Measurements from ENCODE around the gene PRSS22. TPM values are rescaled to one million over a fixed set of nuclear protein-coding genes. Genes with fewer than 3 reads are reported as not detected.

The PRSS22 gene
- total RNA-seq, 6 experiments from 2014 or later = 0.18 to 2.1 (median 0.84) TPM; not detected in 1

DNA sequence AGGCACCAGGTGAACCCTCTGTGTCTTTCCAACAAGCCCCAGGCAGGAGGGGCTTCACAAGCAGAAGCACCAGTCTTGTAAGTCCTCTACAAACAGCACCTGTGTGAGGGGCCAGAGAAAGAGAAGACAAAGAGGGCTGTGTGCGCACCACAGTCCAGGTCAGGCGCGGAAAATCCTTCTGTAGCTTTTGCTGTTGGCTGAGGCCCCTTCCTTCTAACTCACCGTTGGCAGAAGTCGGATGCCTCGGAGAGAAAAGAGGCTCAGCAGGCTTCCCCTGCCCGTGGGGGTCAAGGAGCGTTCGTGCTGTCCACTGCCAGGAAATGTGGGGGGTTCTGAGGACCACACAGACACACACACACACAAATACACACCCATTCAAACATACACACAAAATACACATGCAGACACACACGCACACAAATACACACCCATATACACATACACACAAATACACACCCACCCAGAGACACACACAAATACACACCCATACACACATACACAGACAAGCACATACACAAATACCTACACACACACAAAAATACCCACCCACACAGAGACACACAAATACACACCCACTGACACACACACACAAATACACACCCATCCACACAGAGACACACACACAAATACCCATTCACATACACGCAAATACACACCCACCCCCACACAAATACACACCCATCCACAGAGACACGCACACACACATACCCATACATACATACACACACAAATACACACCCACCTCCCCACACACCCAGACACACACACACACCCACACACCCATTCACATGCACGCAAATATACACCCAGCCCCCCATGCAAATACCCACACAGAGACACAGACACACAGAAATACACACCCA, 21.1 kb downstream of the PRSS22 start:
- intact Hi-C loops (cut with DNase I) = no loop called here

DNA sequence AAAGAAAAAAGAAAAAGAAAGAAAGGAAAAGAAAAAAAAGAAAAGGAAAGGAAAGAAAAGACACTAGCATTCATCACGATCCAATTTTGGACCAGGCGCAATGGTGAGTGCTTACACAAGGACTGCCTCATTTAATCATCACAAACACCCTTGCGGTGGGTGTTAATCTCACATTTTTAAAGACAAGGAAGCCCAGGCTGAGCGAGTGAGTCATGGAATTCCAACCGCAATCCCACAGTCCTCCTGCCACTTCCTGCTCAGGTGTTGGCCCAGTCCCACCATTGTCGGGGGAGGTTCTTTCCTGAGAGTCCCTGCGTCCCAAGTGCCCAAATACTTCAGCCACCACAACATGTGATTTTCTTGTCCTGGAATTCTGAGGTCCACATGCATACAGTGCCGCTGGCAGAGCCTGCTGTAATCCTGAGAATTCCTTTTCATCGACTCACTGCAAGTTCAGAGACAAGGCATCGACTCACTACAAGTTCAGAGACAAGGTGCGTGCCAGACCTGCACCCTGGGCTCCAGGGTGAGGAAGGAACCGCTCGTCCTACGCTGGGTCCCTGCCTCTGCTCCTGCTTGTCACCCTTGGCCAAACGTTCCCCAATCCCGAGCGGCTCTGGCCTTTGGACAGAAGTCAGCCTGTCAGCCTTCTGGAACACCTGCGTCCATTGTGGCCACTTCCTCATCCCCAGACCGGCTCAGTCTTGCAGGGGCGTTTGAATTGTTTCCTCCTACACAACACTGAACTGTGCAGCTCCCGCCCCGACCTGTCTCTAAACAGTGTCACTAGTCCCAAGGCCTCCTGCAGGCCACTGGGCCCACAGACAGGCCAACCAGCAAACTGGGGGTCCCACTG, 22.1 kb downstream of the PRSS22 start:
- no peak overlapping the region for H3K27ac ChIP-seq
- TF ChIP-seq, protein P1, sequence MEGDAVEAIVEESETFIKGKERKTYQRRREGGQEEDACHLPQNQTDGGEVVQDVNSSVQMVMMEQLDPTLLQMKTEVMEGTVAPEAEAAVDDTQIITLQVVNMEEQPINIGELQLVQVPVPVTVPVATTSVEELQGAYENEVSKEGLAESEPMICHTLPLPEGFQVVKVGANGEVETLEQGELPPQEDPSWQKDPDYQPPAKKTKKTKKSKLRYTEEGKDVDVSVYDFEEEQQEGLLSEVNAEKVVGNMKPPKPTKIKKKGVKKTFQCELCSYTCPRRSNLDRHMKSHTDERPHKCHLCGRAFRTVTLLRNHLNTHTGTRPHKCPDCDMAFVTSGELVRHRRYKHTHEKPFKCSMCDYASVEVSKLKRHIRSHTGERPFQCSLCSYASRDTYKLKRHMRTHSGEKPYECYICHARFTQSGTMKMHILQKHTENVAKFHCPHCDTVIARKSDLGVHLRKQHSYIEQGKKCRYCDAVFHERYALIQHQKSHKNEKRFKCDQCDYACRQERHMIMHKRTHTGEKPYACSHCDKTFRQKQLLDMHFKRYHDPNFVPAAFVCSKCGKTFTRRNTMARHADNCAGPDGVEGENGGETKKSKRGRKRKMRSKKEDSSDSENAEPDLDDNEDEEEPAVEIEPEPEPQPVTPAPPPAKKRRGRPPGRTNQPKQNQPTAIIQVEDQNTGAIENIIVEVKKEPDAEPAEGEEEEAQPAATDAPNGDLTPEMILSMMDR (IDR thresholded peaks at IDR 0.05) = no peak
- TF ChIP-seq POLR2A (IDR thresholded peaks at IDR 0.05) = no peak
- WGBS (ENCODE audit: insufficient coverage, low coverage, low lambda C conversion rate, missing lambda C conversion rate) = 25% methylated on average over 11 of the region's 22 CpGs
- intact Hi-C loops (cut with DNase I) = no loop called here
- H3K4me1 ChIP-seq = no peaks in the 10 kb centered on the region
- DNase-seq (peak in 1 of 3 donors; percentile 37), ATAC-seq (peak in 1 of 4 donors; percentile 30)
- no peaks in the 10 kb centered on the region for H3K27me3 ChIP-seq
- no peak overlapping the region for H3K4me3 ChIP-seq
- no peaks in the 10 kb centered on the region for H3K9me3 ChIP-seq
- H3K36me3 ChIP-seq = no peaks in the 10 kb centered on the region

More for the DNA sequence above, 21.1 kb downstream of the PRSS22 start:
- TF ChIP-seq, protein P1 (IDR thresholded peaks at IDR 0.05) = no peak
- no peak for TF ChIP-seq POLR2A (IDR thresholded peaks at IDR 0.05)
- WGBS (ENCODE audit: insufficient coverage, low coverage, low lambda C conversion rate, missing lambda C conversion rate) = 41% methylated on average over 4 of the region's 13 CpGs
- Histone ChIP-seq H3K27ac (no peak overlapping the region), H3K9me3 (no peaks in the 10 kb centered on the region), H3K27me3 (no peaks in the 10 kb centered on the region), H3K4me3 (no peak overlapping the region), H3K36me3 (no peaks in the 10 kb centered on the region), H3K4me1 (no peaks in the 10 kb centered on the region)
- DNase-seq (peak in 1 of 3 donors; percentile 14), ATAC-seq (no peak)

DNA sequence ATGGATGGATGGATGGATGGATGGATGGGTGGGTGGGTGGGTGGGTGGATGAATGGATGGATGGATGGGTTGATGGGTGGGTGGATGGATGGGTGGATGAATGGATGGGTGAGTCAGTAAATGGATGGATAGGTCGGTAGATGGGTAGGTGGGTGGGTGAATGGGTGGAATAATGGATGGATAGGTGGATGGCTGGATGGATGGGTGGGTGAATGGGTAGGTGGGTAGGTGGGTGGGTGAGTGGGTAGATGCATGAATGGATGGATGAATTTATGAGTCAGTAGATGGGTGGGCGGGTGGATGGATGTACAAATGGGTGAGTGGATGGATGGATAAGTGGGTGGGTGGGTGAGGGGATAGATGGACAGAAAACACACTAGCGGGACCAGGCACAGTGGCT, 23.0 kb downstream of the PRSS22 start:
- intact Hi-C loops (cut with DNase I) = no loop called here
- DNase-seq (no peak), ATAC-seq (no peak)
- Histone ChIP-seq H3K36me3 (no peaks in the 10 kb centered on the region), H3K4me1 (no peaks in the 10 kb centered on the region), H3K9me3 (no peaks in the 10 kb centered on the region), H3K4me3 (no peak overlapping the region), H3K27me3 (no peaks in the 10 kb centered on the region), H3K27ac (no peak overlapping the region)
- 47% methylated on average over 3 of the region's 3 CpGs for WGBS (ENCODE audit: insufficient coverage, low coverage, low lambda C conversion rate, missing lambda C conversion rate)
- TF ChIP-seq POLR2A (IDR thresholded peaks at IDR 0.05) = no peak
- TF ChIP-seq, protein P1 (IDR thresholded peaks at IDR 0.05) = no peak

DNA sequence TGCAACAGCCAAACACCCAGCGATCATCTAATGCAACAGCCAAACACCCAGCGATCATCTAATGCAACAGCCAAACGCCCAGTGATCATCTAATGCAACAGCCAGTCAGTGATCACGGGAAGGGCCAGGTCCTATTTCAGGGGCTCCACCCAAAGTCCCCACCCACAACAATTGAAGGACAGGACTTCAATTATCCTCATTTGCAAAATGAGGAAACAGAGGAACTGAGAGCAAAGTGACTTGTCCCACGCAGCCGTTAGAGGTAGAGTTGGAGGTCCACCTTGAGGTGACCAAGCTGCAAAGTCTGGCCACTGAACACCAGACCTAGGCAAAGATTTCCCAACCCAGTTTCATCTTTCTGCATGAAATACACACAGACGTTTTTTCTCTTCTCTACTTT, 24.2 kb downstream of the PRSS22 start:
- no peaks in the 10 kb centered on the region for H3K4me1 ChIP-seq
- peak in 1 of 3 donors; percentile 3 for DNase-seq
- 57% methylated on average over 6 of the region's 7 CpGs for WGBS (ENCODE audit: insufficient coverage, low coverage, low lambda C conversion rate, missing lambda C conversion rate)
- no peak overlapping the region for H3K27ac ChIP-seq
- H3K27me3 ChIP-seq = no peaks in the 10 kb centered on the region
- H3K9me3 ChIP-seq = no peaks in the 10 kb centered on the region
- ATAC-seq = no peak
- no peaks in the 10 kb centered on the region for H3K36me3 ChIP-seq
- TF ChIP-seq, protein P1 (IDR thresholded peaks at IDR 0.05) = no peak
- TF ChIP-seq POLR2A (IDR thresholded peaks at IDR 0.05) = no peak
- H3K4me3 ChIP-seq = no peak overlapping the region
- intact Hi-C loops (cut with DNase I) = no loop called here
